HEK293T (cell line): ENCODE data around the gene GARRE1.
"Not testable (repeated sequence)": the region's sequence is repeated elsewhere in the genome, so short reads cannot be mapped to it uniquely, and the experiment has no call there.

Experiments
- BHLHE40 ChIP-seq: fragments of 450-650 bp; IDR thresholded peaks from 2 replicates; pipeline ENCODE4 v1.6.1; 2016; ENCODE audit warnings: mild to moderate bottlenecking, moderate library complexity, borderline replicate concordance
- ELF4 ChIP-seq: fragments of 450-650 bp; IDR thresholded peaks from 2 replicates; pipeline ENCODE4 v1.6.1; 2017; ENCODE audit warnings: antibody characterized with exemption
- FOXA1 ChIP-seq: fragments of 450-650 bp; IDR thresholded peaks from 2 replicates; pipeline ENCODE4 v1.6.1; 2016; ENCODE audit warnings: mild to moderate bottlenecking
- FOXK2 ChIP-seq: fragments of 450-650 bp; IDR thresholded peaks from 2 replicates; pipeline ENCODE4 v1.6.1; 2016; ENCODE audit warnings: mild to moderate bottlenecking
- FOXM1 ChIP-seq: fragments of 450-650 bp; IDR thresholded peaks from 2 replicates; pipeline ENCODE4 v1.6.1; 2017; ENCODE audit warnings: mild to moderate bottlenecking, borderline replicate concordance
- HDGF ChIP-seq: fragments of 450-650 bp; IDR thresholded peaks from 2 replicates; pipeline ENCODE4 v1.6.1; 2017; ENCODE audit warnings: antibody characterized with exemption, borderline replicate concordance
- NFRKB ChIP-seq: fragments of 450-650 bp; IDR thresholded peaks from 2 replicates; pipeline ENCODE4 v1.6.1; 2016; ENCODE audit warnings: mild to moderate bottlenecking, moderate library complexity
- PKNOX1 ChIP-seq: fragments of 450-650 bp; IDR thresholded peaks from 2 replicates; pipeline ENCODE4 v1.6.1; 2016
- SUZ12 ChIP-seq: fragments of 450-650 bp; IDR thresholded peaks from 2 replicates; pipeline ENCODE4 v1.6.1; 2016; ENCODE audit warnings: mild to moderate bottlenecking
- ZNF384 ChIP-seq: fragments of 450-650 bp; IDR thresholded peaks from 2 replicates; pipeline ENCODE4 v1.6.1; 2016

- TF ChIP-seq SUZ12, FOXK2, BHLHE40, ELF4, FOXM1, PKNOX1, HDGF, FOXA1, NFRKB, ZNF384: not testable (repeated sequence)
Observed at GRCh38 chr19:34205324-34205723, 49.0 kb upstream of the GARRE1 start.
